Ishikawa (cell line): ENCODE measurements around the gene GNB5.

ENCODE experiments used
- CEBPB ChIP-seq: IDR thresholded peaks from 2 replicates; pipeline ENCODE4 v1.6.1; 2012
- CREB1 ChIP-seq: IDR thresholded peaks from 2 replicates; pipeline ENCODE4 v1.6.1; 2012; ENCODE audit warnings: low read depth
- EGR1 ChIP-seq: IDR thresholded peaks from 2 replicates; pipeline ENCODE4 v1.6.1; 2012
- EP300 ChIP-seq: IDR thresholded peaks from 2 replicates; pipeline ENCODE4 v1.6.1; 2012; ENCODE audit warnings: borderline replicate concordance
- FOXM1 ChIP-seq: IDR thresholded peaks from 2 replicates; pipeline ENCODE4 v1.6.1; 2012; ENCODE audit warnings: low read depth, borderline replicate concordance
- MAX ChIP-seq: IDR thresholded peaks from 2 replicates; pipeline ENCODE4 v1.6.1; 2012
- NFIC ChIP-seq: IDR thresholded peaks from 2 replicates; pipeline ENCODE4 v1.6.1; 2012
- RAD21 ChIP-seq: IDR thresholded peaks from 2 replicates; pipeline ENCODE4 v1.6.1; 2012; ENCODE audit warnings: low read depth
- REST ChIP-seq: IDR thresholded peaks from 2 replicates; pipeline ENCODE4 v1.6.1; 2012; ENCODE audit warnings: low read depth, mild to moderate bottlenecking
- TAF1 ChIP-seq: IDR thresholded peaks from 2 replicates; pipeline ENCODE4 v1.6.1; 2012; ENCODE audit warnings: low read depth, mild to moderate bottlenecking
- TCF12 ChIP-seq: IDR thresholded peaks from 2 replicates; pipeline ENCODE4 v1.6.1; 2012; ENCODE audit warnings: low read depth
- TEAD4 ChIP-seq: IDR thresholded peaks from 2 replicates; pipeline ENCODE4 v1.6.1; 2012
- USF1 ChIP-seq: IDR thresholded peaks from 2 replicates; pipeline ENCODE4 v1.6.1; 2012
- YY1 ChIP-seq: IDR thresholded peaks from 2 replicates; pipeline ENCODE4 v1.6.1; 2012; ENCODE audit warnings: low read depth
- ZBTB7A ChIP-seq: IDR thresholded peaks from 2 replicates; pipeline ENCODE4 v1.6.1; 2012; ENCODE audit warnings: low read depth

GNB5 gene

GRCh38 chr15:52220937-52221660 is 29.9 kb upstream of the GNB5 start:
- TF ChIP-seq ZBTB7A (no peak), NFIC (no peak), CEBPB (no peak), EP300 (no peak), YY1 (no peak), FOXM1 (no peak), MAX (no peak), EGR1 (no peak), REST (no peak), TAF1 (no peak), USF1 (no peak), RAD21 (no peak), TEAD4 (no peak), CREB1 (no peak)

GRCh38 chr15:52220251-52220650 is 29.1 kb upstream of the GNB5 start:
- no peak for TF ChIP-seq YY1
- no peak for TF ChIP-seq FOXM1
- TF ChIP-seq EGR1 = no peak
- no peak for TF ChIP-seq REST
- no peak for TF ChIP-seq EP300
- TF ChIP-seq USF1 = no peak
- no peak for TF ChIP-seq NFIC
- TF ChIP-seq TCF12 = no peak
- TF ChIP-seq CEBPB = no peak
- no peak for TF ChIP-seq RAD21
- TF ChIP-seq CREB1 = no peak

GRCh38 chr15:52218816-52219215 is 27.6 kb upstream of the GNB5 start:
- no peak for TF ChIP-seq YY1
- TF ChIP-seq NFIC = no peak
- no peak for TF ChIP-seq CREB1
- TF ChIP-seq TCF12 = no peak
- no peak for TF ChIP-seq FOXM1
- no peak for TF ChIP-seq ZBTB7A
- no peak for TF ChIP-seq EGR1
- no peak for TF ChIP-seq MAX
- TF ChIP-seq REST = no peak
- no peak for TF ChIP-seq TAF1
- no peak for TF ChIP-seq CEBPB
- TF ChIP-seq USF1 = no peak
- no peak for TF ChIP-seq EP300
- no peak for TF ChIP-seq RAD21
- no peak for TF ChIP-seq TEAD4

GRCh38 chr15:52218371-52218770 is 27.2 kb upstream of the GNB5 start:
- TF ChIP-seq EGR1 = no peak
- TF ChIP-seq CEBPB = no peak
- no peak for TF ChIP-seq MAX
- no peak for TF ChIP-seq CREB1
- TF ChIP-seq RAD21 = no peak
- no peak for TF ChIP-seq EP300
- TF ChIP-seq TCF12 = no peak
- no peak for TF ChIP-seq NFIC
- TF ChIP-seq YY1 = no peak
- no peak for TF ChIP-seq USF1
- no peak for TF ChIP-seq TAF1
- no peak for TF ChIP-seq ZBTB7A
- no peak for TF ChIP-seq REST
- no peak for TF ChIP-seq FOXM1
- TF ChIP-seq TEAD4 = no peak
